T1000 (cell line): ENCODE measurements around the gene NELL1.

ENCODE experiments used
- DNase-seq: peaks from one replicate; lab custom pipeline; 2025; ENCODE audit warnings: mixed read lengths; lab: John Stamatoyannopoulos, UW

Gene NELL1

GRCh38 chr11:20668131-20668809 is 1.1 kb upstream of the NELL1 start:
- no peak for DNase-seq

GRCh38 chr11:20669820-20670684 is 666 bp downstream of the NELL1 start:
- no peak for DNase-seq

- no peak for DNase-seq
Measured at GRCh38 chr11:20670932-20671403, 1.6 kb downstream of the NELL1 start.

- no peak for DNase-seq
Measured at GRCh38 chr11:20671856-20672546, 2.6 kb downstream of the NELL1 start.

GRCh38 chr11:20672575-20672974 is 3.2 kb downstream of the NELL1 start:
- DNase-seq = no peak

GRCh38 chr11:20676658-20677057 is 7.3 kb downstream of the NELL1 start:
- DNase-seq = no peak

- no peak for DNase-seq
Measured at GRCh38 chr11:20688761-20689160, 19.4 kb downstream of the NELL1 start.

- DNase-seq = no peak
Measured at GRCh38 chr11:20707876-20708275, 38.5 kb downstream of the NELL1 start.

GRCh38 chr11:20712912-20713311 is 43.5 kb downstream of the NELL1 start:
- DNase-seq = no peak

- DNase-seq = no peak
Measured at GRCh38 chr11:20715464-20715863, 46.1 kb downstream of the NELL1 start.

- DNase-seq = no peak
Measured at GRCh38 chr11:20715931-20716330, 46.5 kb downstream of the NELL1 start.

- DNase-seq = no peak
Measured at GRCh38 chr11:20719821-20720220, 50.4 kb downstream of the NELL1 start.

GRCh38 chr11:20723366-20723765 is 54.0 kb downstream of the NELL1 start:
- no peak for DNase-seq

GRCh38 chr11:20729597-20730105 is 60.3 kb downstream of the NELL1 start:
- DNase-seq = no peak

GRCh38 chr11:20731676-20732215 is 62.4 kb downstream of the NELL1 start:
- DNase-seq = no peak

- DNase-seq = no peak
Measured at GRCh38 chr11:20739107-20739506, 69.7 kb downstream of the NELL1 start.

- DNase-seq = no peak
Measured at GRCh38 chr11:20739577-20739976, 70.2 kb downstream of the NELL1 start.

- DNase-seq = no peak
Measured at GRCh38 chr11:20754933-20755332, 85.5 kb downstream of the NELL1 start.

- no peak for DNase-seq
Measured at GRCh38 chr11:20759541-20759940, 90.2 kb downstream of the NELL1 start.

GRCh38 chr11:20760811-20761210 is 91.4 kb downstream of the NELL1 start:
- DNase-seq = no peak

- no peak for DNase-seq
Measured at GRCh38 chr11:20762116-20762844, 92.9 kb downstream of the NELL1 start.
